Measurements from ENCODE around the gene RNF213.

- TF ChIP-seq EZH2 (IDR thresholded peaks at IDR 0.05; ENCODE audit: low read length, missing control alignments) (no peak), CTCF (conservative IDR thresholded peaks at IDR 0.05 in 1 of 2, IDR thresholded peaks at IDR 0.05 in 1 of 2; ENCODE audit: low read depth in 1 of 2, low read length in 2 of 2) (no peak)
These were observed 675 bp downstream of the RNF213 start for GRCh38 chr17:80261159-80261894.

Measured in fibroblast of lung (primary cell).